ENCODE data around the gene IL6R.

DNA sequence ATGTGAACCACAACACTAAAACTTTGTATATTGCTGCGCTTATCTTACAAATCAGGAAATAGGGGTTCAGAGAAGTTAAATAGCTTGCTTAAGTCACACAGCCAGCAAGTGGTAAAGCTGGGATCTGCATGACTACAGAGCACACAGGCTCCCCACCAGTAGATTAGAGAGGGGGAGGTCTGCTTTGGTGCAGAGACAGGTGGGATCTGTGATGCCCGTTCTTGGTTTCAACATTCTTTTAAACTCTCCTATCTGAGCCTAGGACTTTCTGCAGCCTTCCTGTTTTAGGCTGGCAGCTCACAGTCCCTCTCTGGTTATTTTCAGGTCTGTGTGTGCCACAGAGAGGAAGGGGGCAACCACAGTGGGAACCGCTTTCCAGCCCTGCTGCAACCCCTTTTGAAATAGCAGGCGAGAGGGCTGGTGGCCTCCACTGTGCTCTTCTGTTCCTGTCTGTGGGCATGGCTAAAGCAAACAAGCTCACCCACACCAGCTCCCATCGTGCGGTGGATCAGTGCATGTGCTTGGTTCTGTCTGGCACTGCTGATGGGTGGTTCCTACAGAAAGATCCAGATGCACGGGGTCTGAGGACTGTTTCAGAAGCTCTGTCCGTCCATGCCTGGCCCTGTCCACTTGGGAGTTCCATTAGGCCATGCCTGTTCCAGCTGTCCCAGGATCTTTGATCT lies 1.7 kb upstream of the IL6R start:
- no peak for TF ChIP-seq REST (IDR thresholded peaks at IDR 0.05; ENCODE audit: insufficient read depth in 1 of 2, low read depth in 2 of 2, low read length in 2 of 2)
- no peak for TF ChIP-seq TAF1 (IDR thresholded peaks at IDR 0.05; ENCODE audit: borderline replicate concordance, insufficient read depth, low read length)
- TF ChIP-seq FOXP2 (optimal IDR thresholded peaks at IDR 0.05; ENCODE audit: borderline replicate concordance, extremely low read depth, extremely low read length, insufficient read depth) = no peak
